HG02973 (cell line): Measurements from ENCODE around the gene LRRC46.

Source experiments
- ATAC-seq: cut with Tn5 transposase; IDR thresholded peaks from one replicate; pipeline ENCODE4 v1.9.1; 2021; ENCODE audit warnings: moderate library complexity; ENCODE audit not compliant: unreplicated experiment

LRRC46 gene

DNA sequence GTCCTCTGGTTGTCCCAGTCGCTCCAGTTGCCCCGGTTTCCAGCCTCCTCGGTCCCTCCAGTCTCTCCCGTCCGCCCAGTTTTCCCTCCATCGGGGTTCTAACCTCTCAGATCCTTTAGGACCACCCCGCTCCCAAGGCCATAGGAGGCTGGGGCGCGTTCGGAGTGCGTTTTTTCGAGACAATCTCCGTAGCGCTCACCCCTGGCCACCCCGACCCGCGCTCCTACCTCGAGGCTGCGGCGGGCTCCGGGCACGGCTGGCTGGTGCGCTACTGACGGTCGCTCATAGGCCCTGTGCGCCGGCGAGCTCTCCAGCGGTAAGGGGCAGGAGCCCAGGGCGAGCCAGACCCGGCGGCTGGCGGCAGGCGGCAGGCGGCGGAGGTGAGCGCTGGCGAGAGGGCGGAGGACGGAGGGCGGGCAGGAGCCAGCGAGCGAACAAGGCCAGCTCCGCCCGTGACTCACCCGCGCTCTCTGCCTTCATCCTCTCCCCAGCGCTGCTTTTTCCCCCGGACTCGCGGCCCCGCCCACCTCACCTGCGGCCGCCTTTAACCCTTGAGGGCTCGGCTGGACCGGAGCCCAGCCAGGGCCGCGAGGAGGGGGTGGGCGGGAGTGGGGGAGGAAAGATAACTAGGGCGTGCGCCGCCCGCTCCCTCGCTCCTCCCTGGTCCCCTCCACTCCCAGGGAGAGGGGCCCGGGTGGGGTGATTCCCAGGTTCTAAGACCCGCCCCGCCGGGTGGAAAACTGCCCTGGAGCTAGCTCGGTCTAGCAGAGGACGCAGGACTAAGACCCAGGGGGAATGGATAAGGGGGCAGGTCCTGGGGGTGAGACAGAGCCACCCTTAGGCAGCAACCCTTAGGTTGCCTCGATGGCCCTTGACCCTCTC is 19.5 kb downstream of the LRRC46 start, which contains the start of gene SP6:
Gene SP6 (minus strand): TSS at position 472 of the 882 bp plus-strand sequence. CDS start 2,734 bp downstream, outside the sequence.
- no peak for ATAC-seq

DNA sequence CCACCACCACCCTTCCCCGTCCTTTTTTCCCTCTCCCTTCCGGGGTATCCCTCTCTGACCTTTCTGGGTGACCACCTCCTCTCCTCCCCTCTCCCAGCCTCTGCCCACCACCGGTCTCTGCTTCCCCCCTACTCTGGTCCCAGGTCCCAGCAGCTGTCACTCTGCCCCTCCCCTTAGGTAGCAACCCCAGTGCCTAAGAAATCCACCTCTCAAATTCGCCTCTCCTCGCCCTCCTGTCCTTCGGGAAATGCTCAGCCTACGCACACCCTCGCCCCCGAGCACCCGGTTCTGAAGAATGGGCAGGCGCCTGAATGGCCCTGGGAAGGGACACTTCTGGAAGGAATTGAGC is 20.3 kb downstream of the LRRC46 start:
- no peak for ATAC-seq

DNA sequence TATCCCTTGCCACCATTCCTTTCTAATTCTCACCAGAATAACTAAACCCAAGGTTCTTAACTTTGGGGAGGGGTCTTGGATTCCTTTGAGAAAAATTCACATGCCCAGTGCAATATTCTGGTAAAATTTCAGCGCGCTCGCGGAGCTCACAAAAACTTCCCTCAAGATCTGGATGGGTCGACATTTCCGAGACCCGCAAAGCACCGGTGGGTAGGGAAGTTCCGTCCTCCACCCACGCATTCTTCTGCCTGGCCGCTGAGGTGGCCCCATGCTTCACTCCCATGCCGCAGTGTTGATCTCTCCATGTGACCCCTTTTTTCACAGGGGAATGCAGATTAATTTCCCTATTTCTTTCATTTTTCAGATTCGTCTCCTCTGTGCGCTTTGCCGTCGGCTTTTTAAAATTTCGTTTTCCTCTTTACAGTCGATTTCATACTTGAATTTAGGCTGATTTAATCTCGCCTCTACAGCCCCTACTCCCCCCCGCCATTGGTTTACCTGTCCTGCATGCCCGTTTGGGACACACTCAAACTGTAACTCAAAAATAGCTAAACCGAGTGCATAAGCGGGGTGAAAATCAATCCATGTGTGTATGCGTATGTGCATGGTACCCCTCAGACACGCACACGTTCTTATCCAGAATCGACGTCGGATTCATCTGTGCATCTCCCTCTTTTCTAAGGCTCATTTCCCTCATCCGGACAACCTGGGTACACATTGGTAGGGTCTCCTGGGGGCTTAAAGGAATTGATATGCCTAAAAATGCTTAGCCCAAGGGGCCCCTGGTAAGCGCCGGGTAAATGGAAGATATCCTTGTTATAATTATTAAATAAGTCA is 20.9 kb downstream of the LRRC46 start:
- ATAC-seq, result no peak

DNA sequence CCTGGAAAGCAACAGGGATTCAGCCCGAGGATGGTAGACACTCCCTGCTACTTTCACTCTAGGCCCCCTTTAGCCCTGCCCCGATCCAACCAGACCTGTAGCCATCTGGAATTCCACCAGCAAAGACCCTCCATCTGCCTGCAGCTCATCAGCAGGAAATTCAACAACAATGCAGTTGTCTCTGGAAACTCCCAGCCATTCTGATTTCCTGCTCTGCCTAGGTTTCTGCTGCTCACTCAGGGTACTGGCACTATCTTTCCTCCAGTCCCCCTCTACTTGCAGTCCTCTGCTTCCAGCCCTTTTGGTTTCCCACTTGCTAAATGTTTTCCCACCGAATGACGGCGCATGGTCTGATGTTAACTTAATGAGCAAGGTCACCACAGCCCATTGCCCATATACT is 22.1 kb downstream of the LRRC46 start:
- no peak for ATAC-seq

DNA sequence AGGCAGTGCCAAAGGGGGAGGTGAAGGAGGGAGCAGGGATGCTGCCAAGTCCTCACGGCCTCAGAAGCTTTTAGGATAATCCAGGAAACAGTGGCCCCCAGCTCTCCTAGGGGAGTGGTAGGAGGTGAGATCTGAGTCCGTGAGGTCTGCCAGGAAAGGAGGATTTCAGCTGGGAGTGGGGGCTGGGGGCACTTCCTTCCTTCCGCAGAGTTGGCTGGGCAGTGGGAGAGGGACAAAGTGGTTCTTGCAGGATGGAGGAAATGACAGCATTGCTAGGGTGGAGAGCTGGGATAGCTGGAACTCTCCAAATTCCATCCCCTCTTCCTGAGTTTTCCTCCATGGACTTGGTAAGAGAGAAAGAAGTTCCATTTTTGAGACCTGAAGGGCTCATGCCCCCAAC is 24.3 kb downstream of the LRRC46 start:
- ATAC-seq, result no peak

DNA sequence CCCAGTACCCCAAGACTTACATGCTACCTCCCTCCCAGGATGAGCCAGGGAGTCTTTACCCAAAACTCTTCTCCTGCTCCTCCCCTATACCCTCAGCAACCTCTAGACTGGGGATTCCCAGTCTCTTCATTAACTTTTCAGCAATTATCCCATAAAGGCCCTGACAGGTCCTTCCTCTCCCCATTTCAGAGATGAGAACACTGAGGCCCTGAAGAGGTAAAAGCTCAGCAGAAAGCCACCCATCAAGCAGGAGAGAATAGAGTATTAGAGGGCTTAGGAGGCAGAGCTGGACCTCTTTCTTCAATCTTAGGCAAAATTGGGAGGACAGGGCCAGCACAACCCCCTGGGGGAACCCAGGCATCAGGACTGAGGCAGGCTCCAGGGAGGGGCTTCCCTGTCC is 25.4 kb downstream of the LRRC46 start:
- no peak for ATAC-seq

DNA sequence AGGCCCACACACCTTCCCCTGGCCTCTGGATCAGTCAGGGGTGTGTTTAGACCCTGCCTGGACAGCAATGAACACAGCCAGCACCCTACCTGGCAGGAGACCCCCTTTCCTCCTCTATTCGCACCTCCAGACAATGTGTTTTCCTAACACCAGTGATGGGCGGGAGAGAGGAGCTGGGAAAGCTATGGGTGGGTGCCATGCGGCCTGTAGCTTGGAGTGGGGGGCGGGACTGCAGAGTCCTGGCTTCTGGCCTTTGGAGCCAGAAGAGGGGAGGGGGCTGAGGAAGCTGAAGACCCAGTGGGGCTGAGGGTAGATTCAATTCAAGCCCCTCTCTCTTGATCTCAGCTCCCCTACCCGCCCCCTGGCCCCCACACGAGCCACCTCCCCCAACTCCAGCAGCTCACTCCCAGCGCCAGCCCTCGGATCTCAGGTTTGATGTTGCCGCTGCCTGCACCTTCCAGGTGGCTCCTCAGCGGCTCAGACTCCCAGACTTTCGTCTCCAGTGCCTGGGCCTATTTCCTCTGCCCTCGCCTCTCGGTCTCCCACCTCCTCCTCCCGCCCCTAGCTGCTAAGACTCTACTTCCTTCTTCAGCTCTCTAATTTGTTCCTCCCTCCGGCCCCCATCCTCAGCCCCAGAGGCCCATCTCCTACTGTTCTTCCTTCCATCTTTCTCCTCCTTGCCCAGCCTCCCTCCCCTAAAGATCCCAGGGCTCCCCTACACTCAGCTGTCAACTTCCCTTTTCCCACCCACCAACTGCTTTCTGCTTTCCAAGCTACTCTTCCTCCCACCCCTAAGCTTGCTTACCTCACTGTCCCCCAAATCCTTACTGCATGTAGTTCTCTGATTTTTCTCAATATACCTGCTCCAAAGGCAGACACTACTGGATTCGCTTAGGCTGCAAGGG is 26.3 kb downstream of the LRRC46 start:
- ATAC-seq, result no peak

DNA sequence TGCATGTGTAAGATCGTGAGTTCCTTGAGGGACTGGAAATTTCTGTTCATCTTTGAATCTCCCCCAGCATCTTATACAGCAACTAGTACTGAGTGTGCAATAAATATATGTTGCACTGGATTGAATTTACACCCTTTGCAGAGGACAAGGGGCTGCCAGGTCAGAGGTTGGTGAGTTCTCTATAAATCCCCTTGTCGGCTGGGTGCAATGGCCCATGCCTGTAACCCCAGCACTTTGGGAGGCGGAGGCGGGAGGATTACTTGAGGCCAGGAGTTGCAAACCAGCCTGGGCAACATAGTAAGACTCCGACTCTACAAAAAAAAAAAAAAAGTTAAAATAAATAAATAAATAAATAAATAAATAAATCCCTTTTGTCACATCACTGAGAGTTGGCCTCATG is 28.9 kb downstream of the LRRC46 start:
- no peak for ATAC-seq

DNA sequence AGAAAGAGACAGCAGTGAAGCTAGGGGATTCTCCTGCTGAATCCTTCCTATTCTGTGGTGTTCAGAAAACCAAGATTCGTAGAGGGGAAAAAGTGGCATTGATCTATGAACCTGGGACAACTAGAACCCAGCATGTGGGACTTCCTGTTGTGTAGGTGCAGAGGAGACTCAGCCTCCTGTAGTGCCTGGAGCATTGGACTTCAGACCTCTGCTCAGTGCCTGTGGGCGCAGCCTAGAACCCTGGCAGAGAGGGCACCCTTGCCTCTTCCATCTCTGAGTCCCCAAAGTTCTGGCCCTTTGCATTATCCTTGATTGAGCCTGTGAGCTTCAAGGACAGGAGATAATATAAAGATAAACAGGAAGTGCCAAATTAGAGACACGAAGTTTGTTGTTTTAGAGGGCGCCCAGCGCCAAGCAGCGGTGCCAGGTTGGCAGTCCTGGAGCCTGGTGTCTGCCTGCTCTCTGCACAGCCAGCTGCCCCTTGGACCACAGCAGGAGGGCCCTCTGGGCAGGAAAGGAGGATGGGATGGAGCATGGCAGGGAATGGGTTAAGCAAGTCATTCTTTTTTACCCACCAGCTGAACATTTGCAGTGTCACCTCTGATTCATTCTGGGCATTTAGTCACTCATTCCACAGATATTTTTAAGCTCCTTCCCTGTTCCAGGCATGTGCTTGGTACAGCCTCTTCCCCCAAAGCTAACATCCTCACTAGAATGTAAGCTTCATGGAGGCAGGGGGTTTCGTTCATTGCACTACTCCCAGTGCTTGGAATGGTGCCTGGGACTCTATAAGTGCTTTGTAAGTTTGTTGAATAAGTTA is 31.4 kb downstream of the LRRC46 start:
- ATAC-seq, result no peak

DNA sequence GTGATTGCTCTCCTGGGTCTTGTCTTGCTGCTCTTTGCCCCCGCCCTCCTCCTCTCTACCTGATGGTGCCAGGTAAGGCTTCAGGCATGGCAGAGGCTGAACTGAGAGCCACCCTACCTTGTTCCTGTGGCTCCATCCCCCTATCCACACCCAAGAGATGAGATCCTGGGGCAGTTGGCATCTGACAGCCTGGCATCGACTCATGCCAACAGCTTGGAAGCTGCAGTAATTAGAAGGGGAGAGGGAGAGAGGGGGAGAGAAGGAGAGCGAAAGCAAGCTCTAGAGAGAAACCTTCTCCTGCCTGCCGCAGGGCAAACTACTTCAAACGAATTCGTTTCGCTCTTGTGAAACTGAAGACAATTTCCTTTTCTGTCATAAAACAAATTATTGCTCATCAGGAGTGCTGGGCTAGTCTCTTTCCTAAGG is 33.3 kb downstream of the LRRC46 start:
- no peak for ATAC-seq

DNA sequence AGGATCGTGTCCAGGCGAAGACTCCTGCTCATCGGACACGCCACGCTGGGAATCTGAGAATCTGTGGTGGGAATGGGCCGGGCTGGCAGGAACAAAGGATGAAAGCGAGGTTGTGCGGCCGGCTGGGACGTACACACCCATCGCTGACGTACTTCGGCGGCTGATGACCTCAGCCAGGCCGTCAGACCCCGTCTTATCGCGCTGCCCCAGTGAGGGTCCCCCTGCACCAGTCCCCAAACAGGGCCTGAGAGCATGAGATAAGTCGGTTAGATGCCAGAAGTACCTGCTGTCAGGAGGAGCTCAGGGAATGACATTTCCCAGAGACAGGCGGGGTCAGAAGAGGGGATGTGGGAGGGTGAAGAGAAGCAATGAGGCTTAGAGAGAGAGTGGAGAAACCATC is 35.5 kb downstream of the LRRC46 start:
- no peak for ATAC-seq

DNA sequence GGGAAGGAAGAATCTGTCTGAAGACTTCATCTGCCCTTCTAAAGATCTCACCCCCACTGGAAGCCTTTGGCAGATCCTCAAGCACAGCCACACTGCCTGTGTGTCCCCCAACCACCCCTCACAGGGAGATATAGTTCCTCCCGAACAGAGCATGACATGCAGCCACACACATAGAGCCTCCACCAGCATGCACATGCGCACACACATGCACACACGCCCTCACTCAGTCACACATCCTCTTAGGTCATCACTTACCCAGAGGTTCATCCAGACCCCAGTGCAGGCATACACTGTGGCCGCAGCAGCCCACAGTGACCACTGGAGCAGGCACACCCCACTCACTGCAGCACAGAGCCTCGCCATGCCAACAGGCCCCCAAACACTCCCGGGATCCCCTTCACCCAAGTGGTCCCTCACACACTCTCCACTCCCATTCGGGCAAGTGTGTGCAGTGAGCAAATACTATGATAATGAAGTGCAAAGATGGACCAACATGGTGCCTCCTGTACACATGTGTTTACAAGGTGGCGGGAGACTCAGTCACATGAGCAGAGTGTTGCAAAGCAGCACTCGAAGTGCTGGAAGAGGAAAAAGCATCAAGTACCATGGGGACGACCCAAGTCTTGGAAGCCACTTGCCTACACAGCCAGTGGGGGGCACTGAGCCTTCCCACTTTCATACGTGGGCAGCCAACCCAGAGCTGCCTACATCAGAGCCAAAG is 36.5 kb downstream of the LRRC46 start:
- no peak for ATAC-seq

DNA sequence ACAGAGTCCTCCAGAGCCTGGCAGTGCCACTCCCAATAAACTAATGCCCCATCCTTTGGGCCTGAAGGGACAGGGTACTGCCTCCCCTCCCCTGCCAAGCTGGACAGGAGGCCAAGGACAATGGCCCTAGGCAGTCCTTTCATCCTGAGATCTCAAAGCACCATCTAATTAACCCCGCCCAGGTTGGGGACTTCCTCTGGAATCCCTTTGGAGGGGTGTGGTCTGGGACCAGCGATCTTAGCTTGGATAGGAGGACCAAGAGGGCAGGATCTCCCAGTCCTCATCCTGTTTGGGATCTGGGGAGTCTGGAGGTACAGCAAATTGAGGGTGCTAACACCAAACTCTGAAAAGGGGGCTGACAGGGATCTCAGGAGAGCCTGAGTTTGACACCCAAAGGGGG is 37.6 kb downstream of the LRRC46 start:
- no peak for ATAC-seq

DNA sequence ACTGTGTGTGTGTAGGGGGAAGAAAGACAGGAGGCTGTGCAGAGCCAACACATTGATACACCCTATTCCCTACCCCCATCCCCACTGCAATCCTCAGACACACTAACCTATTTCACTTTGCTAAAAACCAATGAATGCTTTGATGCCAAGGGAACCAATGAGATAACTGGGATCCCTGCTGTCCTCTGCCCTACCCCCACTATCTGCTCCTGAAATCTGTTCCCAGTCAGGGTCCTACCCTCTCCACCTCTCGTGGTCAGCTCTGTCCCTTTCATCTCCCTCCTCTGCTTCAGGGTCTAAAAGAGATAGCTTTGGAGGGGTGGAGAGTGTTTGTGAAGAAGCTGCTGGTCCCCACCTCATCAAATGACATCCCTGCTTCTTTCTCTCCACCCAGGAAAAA is 38.6 kb downstream of the LRRC46 start:
- no peak for ATAC-seq

DNA sequence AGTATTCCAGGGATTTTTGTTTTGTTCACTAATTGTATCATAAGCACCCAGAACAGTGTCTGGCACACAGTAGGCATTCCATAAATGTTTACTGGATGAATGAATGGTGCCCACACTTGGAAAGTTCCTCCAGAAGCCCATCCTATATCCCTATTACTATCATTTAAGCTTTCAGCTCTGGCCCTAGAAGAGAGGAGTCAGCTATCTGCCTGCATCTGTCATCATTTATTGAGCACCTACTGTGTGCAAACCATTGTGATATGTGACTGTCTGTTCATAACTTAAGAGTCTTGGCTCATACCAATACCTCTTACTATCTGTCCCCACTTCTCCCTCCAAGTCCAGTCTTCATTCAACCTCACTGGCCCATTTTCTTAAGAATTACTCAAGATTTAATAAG is 39.6 kb downstream of the LRRC46 start:
- no peak for ATAC-seq

DNA sequence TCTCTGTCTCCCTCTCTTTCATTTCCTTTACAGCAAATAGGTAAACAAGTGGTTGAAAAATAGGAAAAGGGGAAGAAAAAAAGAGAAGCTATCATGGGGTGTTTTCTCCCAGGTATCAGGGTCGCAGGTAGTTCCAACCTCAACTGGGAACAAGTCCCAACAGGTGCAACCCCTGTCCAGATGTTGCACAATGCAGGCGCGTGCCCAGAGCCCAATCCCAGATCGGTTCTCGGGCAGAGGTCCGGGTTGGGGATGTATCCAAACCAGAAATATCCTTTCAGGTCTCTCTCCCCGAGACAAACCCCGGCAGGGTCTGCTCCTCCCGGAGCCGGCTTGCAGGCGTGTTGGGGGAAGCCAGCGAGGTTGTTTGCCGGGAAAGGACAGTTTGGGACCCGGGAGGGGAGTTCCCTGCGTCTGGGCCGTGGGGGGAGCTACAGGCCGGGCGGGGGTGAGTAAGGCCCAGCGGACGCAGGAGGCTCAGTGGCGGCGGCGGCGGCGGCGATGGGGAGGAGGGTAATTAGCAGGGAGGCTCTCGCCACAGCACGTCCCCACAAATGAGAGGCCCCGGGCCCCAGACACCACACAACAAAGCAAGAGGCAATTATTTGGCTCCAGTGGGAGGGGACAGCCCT is 40.7 kb downstream of the LRRC46 start:
- ATAC-seq, result no peak

DNA sequence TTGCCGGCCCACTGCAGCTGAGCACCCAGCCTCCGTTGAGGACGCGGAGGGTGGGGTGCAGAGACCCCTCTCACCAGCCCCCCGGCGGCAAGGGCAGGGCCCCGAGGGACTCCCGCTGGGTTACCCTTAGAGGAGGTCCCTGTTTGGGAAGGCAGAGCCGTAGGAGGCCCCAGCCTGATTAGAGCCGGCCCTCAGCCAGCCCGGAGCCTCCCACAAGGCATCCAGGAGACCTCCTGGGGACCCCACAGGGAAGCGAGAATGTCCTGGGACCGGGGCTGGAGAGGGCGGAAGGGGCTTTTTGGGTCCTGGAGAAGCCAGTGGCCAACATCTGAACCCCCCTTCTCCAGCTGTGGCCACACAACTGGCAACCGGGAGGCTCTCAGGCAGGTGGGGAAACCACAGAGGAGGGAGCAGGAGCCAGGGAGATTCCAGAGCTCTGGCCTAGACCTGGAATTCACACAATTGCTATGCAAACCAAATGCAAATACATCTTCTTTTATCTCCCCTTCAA is 41.2 kb downstream of the LRRC46 start:
- ATAC-seq, result no peak

DNA sequence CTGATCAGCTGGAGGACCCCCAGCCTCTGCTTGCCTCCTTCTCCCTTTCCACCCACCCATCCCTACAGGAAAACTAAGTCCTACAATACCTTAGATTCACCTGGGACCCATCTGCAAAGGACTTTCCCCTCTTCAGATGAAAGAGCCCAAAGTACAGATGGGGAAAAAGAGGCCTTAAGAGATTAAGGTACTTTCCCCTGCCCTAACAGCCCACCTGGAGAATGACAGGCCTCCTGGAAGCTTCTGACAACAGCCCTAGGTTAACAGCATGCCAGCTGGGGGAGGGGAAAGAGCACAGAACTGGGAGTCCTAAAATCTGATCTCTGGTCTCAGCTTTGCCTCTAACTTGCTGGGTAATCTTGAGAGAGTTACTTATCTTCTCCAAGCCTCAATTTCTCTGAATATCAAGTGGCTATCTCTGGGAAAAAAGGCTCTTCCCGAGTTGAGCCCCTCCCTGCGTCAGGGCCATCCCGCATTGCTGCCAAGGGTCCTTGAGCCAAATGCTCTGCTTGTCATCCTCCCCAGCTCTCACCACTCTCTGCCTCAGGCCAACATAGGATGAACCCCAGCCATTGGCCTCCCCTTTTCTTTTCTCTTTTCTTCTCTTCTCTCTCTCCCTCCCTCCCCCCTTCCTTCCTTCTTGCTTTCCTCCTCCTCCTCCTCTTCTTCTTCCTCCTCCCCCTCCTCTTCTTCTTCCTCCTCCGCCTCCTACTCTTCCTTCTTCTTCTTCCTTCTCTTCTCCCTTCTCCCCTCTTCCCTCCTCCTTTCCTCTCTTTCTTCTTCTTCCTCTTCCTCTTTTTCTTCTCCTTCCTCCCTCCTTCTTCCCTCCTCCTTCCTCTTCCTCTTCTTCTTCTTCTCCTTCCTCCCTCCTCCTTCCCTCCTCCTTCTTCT is 42.0 kb downstream of the LRRC46 start:
- no peak for ATAC-seq
